ENCODE measurements around the gene PDE11A.

- TF ChIP-seq CTCF (conservative IDR thresholded peaks at IDR 0.05) (no peak), ZFX (IDR thresholded peaks at IDR 0.05) (no peak)
These were observed 465.9 kb downstream of the PDE11A start for GRCh38 chr2:177606636-177607035.

Data from C4-2B (cell line).